Spleen (tissue), 11 donors: ENCODE data around the gene TTC28. TPM values are rescaled to one million over a fixed set of nuclear protein-coding genes. Genes with fewer than 3 reads are reported as not detected.

Source experiments
- DNase-seq: peaks from one replicate; pipeline ENCODE4 v3.0.0-alpha.2; 2020
- H3K27ac ChIP-seq, 8 donors: fragments of 200-600 bp; sonication (generic) in 7 of 8; 1 replicate in 4 of 8; 2 replicates in 4 of 8; pipeline versions ENCODE4 v1.5.0 to v1.8.0; 2016 to 2021; ENCODE audit warnings: inconsistent platforms in 4 of 8, mild to moderate bottlenecking in 4 of 8, moderate library complexity in 1 of 8
- H3K27me3 ChIP-seq, 7 donors: fragments of 200-600 bp; sonication (generic) in 6 of 7; replicated peaks in 1 of 7; 1 replicate in 4 of 7; 2 replicates in 3 of 7; pipeline versions ENCODE4 v1.5.0 to v1.8.0; 2016 to 2021; ENCODE audit warnings: inconsistent platforms in 3 of 7, mild to moderate bottlenecking in 1 of 7
- H3K36me3 ChIP-seq, 6 donors: fragments of 200-600 bp; sonication (generic) in 5 of 6; 1 replicate in 4 of 6; 2 replicates in 2 of 6; pipeline versions ENCODE4 v1.5.0 to v1.8.0; 2016 to 2021; ENCODE audit warnings: inconsistent platforms in 2 of 6
- H3K4me1 ChIP-seq, 6 donors: fragments of 200-600 bp; sonication (generic) in 5 of 6; 1 replicate in 3 of 6; 2 replicates in 3 of 6; pipeline versions ENCODE4 v1.5.0 to v1.8.0; 2016 to 2021; ENCODE audit warnings: inconsistent platforms in 3 of 6
- H3K4me3 ChIP-seq, 8 donors: fragments of 200-600 bp; sonication (generic) in 7 of 8; 1 replicate in 4 of 8; 2 replicates in 4 of 8; pipeline versions ENCODE4 v1.5.0 to v1.8.0; 2016 to 2021; ENCODE audit warnings: inconsistent platforms in 4 of 8, mild to moderate bottlenecking in 4 of 8, moderate library complexity in 2 of 8
- H3K9me3 ChIP-seq, 8 donors: fragments of 200-600 bp; sonication (generic) in 7 of 8; 1 replicate in 4 of 8; 2 replicates in 4 of 8; pipeline versions ENCODE4 v1.5.0 to v1.8.0; 2016 to 2021; ENCODE audit warnings: inconsistent platforms in 4 of 8
- CTCF ChIP-seq, 11 experiments: fragments of 200-600 bp in 7 of 11; fragments of 450-650 bp in 4 of 11; sonication (generic) in 4 of 11; IDR thresholded peaks in 8 of 11; conservative IDR thresholded peaks in 3 of 11; 1 replicate in 7 of 11; 2 replicates in 4 of 11; pipeline versions ENCODE4 v1.4.0 to v1.8.0; 2016 to 2021; ENCODE audit warnings: antibody characterized with exemption in 11 of 11, inconsistent platforms in 4 of 11, mild to moderate bottlenecking in 1 of 11
- POLR2A ChIP-seq, 3 donors: fragments of 450-650 bp; IDR thresholded peaks; one replicate each; pipeline ENCODE4 v1.5.1; 2017; ENCODE audit warnings: antibody characterized with exemption in 3 of 3, mild to moderate bottlenecking in 1 of 3
- POLR2AphosphoS5 ChIP-seq, 3 donors: sonication (generic); formaldehyde crosslinking; IDR thresholded peaks; one replicate each; pipeline ENCODE4 v1.5.1; 2017; ENCODE audit warnings: antibody characterized with exemption in 3 of 3
- WGBS, 5 donors: extraction: QIAGEN DNeasy Blood & Tissue Kit in 3 of 5; methylation state at CpG; one replicate each; pipeline versions ENCODE4 v1.1.5 to v1.1.7; 2013 to 2018; 5-methylcytosine and 5-hydroxymethylcytosine counted together
- intact Hi-C: fragments of 100-400 bp; cut with DNase I; formaldehyde crosslinking; loops from one replicate; pipeline ENCODE4 v1.15.0; 2023; ENCODE audit warnings: low total_unique reads
- polyA plus RNA-seq, 3 donors: library from polyadenylated mRNA; stranded (reverse); fragments of 200-250 nt; gene quantifications; one replicate each; pipeline ENCODE4 v1.2.1, GENCODE V29; 2013
- total RNA-seq, 7 donors: library from RNA; depleted of rRNA in 3 of 7; stranded (reverse); fragments of >200 nt in 3 of 7; fragmentation: NEBNext Ultra II Directional in 4 of 7; extraction: Animal tissue kit (Norgen Biotek cat#: 25700) in 4 of 7; gene quantifications; one replicate each; pipeline versions ENCODE4 v1.1.0 to v1.2.1, GENCODE V29; 2016 to 2021
- donor health status: healthy with polysubstance abuse.
- donor health status: DM: no; HTN: no; CAD: no; lungs with moderate emphysema.
- donor health status: DM: no; HTN: no; CAD: no.
- donor health status: Bipolar disorder and iron deficiency.
- donor health status: healthy.
- donor health status: DM: no; HTN: no; CAD: no.
- donor health status: DM: yes; HTN: yes; CAD: no.

The TTC28 gene
- total and polyA plus RNA-seq, 10 donors, result 0.62 to 69.0 (median 33.5) TPM

- Histone ChIP-seq H3K4me1 (peaks cover 6 to 39% (median 14%) of the 10 kb centered on the region in 6 donors), H3K36me3 (peaks cover 0 to 2% (median 0%) of the 10 kb centered on the region in 6 donors), H3K9me3 (no peaks in the 10 kb centered on the region), H3K27ac (no peak overlapping the region), H3K4me3 (no peak overlapping the region), H3K27me3 (no peaks in the 10 kb centered on the region)
- WGBS, 5 donors, result 77 to 83% (median 81%) methylated on average over 7 to 8 of the region's 8 CpGs
- TF ChIP-seq POLR2AphosphoS5 (IDR thresholded peaks at IDR 0.05) (no peak), POLR2A (IDR thresholded peaks at IDR 0.05) (no peak), CTCF (IDR thresholded peaks at IDR 0.05 in 8 of 11, conservative IDR thresholded peaks at IDR 0.05 in 3 of 11) (no peak)
- DNase-seq, result peak; percentile 60
- intact Hi-C loops, result no loop called here
Observed at GRCh38 chr22:28018461-28018927, 661.1 kb downstream of the TTC28 start.

- TF ChIP-seq CTCF (IDR thresholded peaks at IDR 0.05 in 8 of 11, conservative IDR thresholded peaks at IDR 0.05 in 3 of 11) (no peak), POLR2A (IDR thresholded peaks at IDR 0.05) (no peak), POLR2AphosphoS5 (IDR thresholded peaks at IDR 0.05) (no peak)
- peak; percentile 65 for DNase-seq
- Histone ChIP-seq H3K4me1 (peaks cover 6 to 39% (median 14%) of the 10 kb centered on the region in 6 donors), H3K27ac (no peak overlapping the region), H3K9me3 (no peaks in the 10 kb centered on the region), H3K36me3 (peaks cover 0 to 9% (median 0%) of the 10 kb centered on the region in 6 donors), H3K4me3 (no peak overlapping the region), H3K27me3 (no peaks in the 10 kb centered on the region)
- intact Hi-C loops, result no loop called here
- 86 to 93% (median 92%) methylated on average over 4 of the region's 4 CpGs for WGBS, 5 donors
Observed at GRCh38 chr22:28017859-28018258, 661.8 kb downstream of the TTC28 start.

DNA sequence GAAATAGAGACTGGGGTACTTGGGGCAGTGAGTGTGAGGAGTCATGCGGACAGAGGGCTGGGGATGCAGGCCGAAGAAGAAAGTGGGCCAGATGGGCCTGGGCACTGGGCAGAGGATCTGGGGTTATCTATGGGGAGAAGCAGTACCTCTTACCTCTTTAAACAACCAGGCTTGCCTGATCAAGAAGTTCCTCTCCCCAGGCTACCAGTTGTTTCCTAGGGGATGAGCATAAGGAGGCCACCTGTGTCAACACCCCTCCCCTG, 662.2 kb downstream of the TTC28 start:
- intact Hi-C loops, result no loop called here
- no peak overlapping the region for H3K4me3 ChIP-seq
- no peak for DNase-seq
- WGBS, 5 donors, result 93 to 100% (median 95%) methylated on average over 2 of the region's 2 CpGs
- no peak for TF ChIP-seq POLR2A (IDR thresholded peaks at IDR 0.05)
- TF ChIP-seq CTCF (IDR thresholded peaks at IDR 0.05 in 8 of 11, conservative IDR thresholded peaks at IDR 0.05 in 3 of 11), result no peak
- TF ChIP-seq POLR2AphosphoS5 (IDR thresholded peaks at IDR 0.05), result no peak
- no peak overlapping the region for H3K27ac ChIP-seq
- peaks cover 0 to 11% (median 0%) of the 10 kb centered on the region in 6 donors for H3K36me3 ChIP-seq
- peaks cover 6 to 40% (median 14%) of the 10 kb centered on the region in 6 donors for H3K4me1 ChIP-seq
- no peaks in the 10 kb centered on the region for H3K9me3 ChIP-seq
- H3K27me3 ChIP-seq, result no peaks in the 10 kb centered on the region

GRCh38 chr22:28016781-28017557, 662.7 kb downstream of the TTC28 start:
- intact Hi-C loops, result no loop called here
- Histone ChIP-seq H3K27me3 (no peaks in the 10 kb centered on the region), H3K27ac (no peak overlapping the region), H3K9me3 (no peaks in the 10 kb centered on the region), H3K36me3 (peaks cover 0 to 11% (median 0%) of the 10 kb centered on the region in 6 donors), H3K4me1 (peaks cover 6 to 40% (median 14%) of the 10 kb centered on the region in 6 donors), H3K4me3 (no peak overlapping the region)
- TF ChIP-seq CTCF (IDR thresholded peaks at IDR 0.05 in 8 of 11, conservative IDR thresholded peaks at IDR 0.05 in 3 of 11) (no peak), POLR2AphosphoS5 (IDR thresholded peaks at IDR 0.05) (no peak), POLR2A (IDR thresholded peaks at IDR 0.05) (no peak)
- peak; percentile 64 for DNase-seq
- 77 to 93% (median 88%) methylated on average over 10 to 12 of the region's 12 CpGs for WGBS, 5 donors
